HCT116 (cell line): ENCODE measurements around the gene RAP1GAP2. TPM values are rescaled to one million over a fixed set of nuclear protein-coding genes. Genes with fewer than 3 reads are reported as not detected.

ENCODE experiments used
- ATAC-seq: fragments of 200-7000 bp; cut with Tn5 transposase; 2 replicates; pipeline ENCODE4 v1.9.1; 2020; ENCODE audit warnings: mild to moderate bottlenecking, moderate library complexity
- BruUV-seq: library from RNA; stranded (reverse); fragments of 400-500 nt; replicated peaks from 2 replicates; lab custom pipeline; 2021; lab: Mats Ljungman, UMichigan
- CTCF ChIA-PET: fragments of 300-600 bp; sonication (Branson Sonifier 250); formaldehyde crosslinking; loops from one replicate; lab custom pipeline; 2021; ENCODE audit warnings: antibody characterized with exemption; lab: Charles Lee
- POLR2A ChIA-PET: fragments of 300-600, 350-600 bp; sonication (Branson Sonifier 250); formaldehyde crosslinking; loops from one replicate; lab custom pipeline; 2021; ENCODE audit warnings: antibody characterized with exemption; lab: Charles Lee
- RAD21 ChIA-PET, 2 experiments: fragments of 300-600 bp; sonication (Branson Sonifier 250); formaldehyde crosslinking; loops; one replicate each; lab custom pipeline; 2023; ENCODE audit warnings: low total read pairs in 2 of 2; ENCODE audit not compliant: uncharacterized antibody in 2 of 2, unreplicated experiment in 2 of 2, low non-redundant PET in 1 of 2; lab: Charles Lee
- DNase-seq: peaks from one replicate; pipeline ENCODE4 v3.0.0-alpha.2; 2010; ENCODE audit warnings: low read depth, low spot score
- H2AFZ ChIP-seq: fragments of 200-600 bp; shearing (Covaris generic), sonication (generic); 2 replicates; pipeline ENCODE4 v1.6.1; 2017; ENCODE audit warnings: low read depth, mixed run types, mixed read lengths, antibody characterized with exemption, low read length; ENCODE audit not compliant: poor library complexity, severe bottlenecking
- H3K27ac ChIP-seq: 2 replicates; pipeline ENCODE4 v1.5.1; 2012; ENCODE audit warnings: low read depth, low read length
- H3K27me3 ChIP-seq: fragments of 200-600 bp; sonication (generic); 2 replicates; pipeline ENCODE4 v1.6.1; 2016; ENCODE audit warnings: mixed run types, low read length, mixed read lengths; ENCODE audit not compliant: insufficient read depth
- H3K36me3 ChIP-seq, 2 experiments: fragments of 200-500 bp in 1 of 2; fragments of 200-600 bp in 1 of 2; sonication (Bioruptor generic) in 1 of 2; sonication (generic) in 1 of 2; 2 replicates each; pipeline versions ENCODE4 v1.5.1 to v1.6.1; 2014 to 2016; ENCODE audit warnings: low read length in 2 of 2, inconsistent platforms in 1 of 2, mixed read lengths in 1 of 2, mixed run types in 1 of 2; ENCODE audit not compliant: insufficient read depth in 2 of 2, control insufficient read depth in 1 of 2
- H3K4me1 ChIP-seq, 2 experiments: fragments of 200-600 bp in 1 of 2; sonication (generic) in 1 of 2; 2 replicates each; pipeline versions ENCODE4 v1.5.1 to v1.6.1; 2012 to 2017; ENCODE audit warnings: low read length in 2 of 2, inconsistent platforms in 1 of 2, mild to moderate bottlenecking in 1 of 2, mixed read lengths in 1 of 2, mixed run types in 1 of 2, moderate library complexity in 1 of 2; ENCODE audit not compliant: insufficient read depth in 2 of 2, control insufficient read depth in 1 of 2
- H3K4me2 ChIP-seq: fragments of 200-600 bp; sonication (generic); 2 replicates; pipeline ENCODE4 v1.6.1; 2017; ENCODE audit warnings: mixed run types, low read length, mixed read lengths
- H3K4me3 ChIP-seq, 2 experiments: fragments of 200-600 bp in 1 of 2; sonication (generic) in 1 of 2; replicated peaks in 1 of 2; 2 replicates each; pipeline ENCODE4 v1.5.1; 2011 to 2016; ENCODE audit warnings: low read length in 2 of 2, control low read depth in 1 of 2, low read depth in 1 of 2, mild to moderate bottlenecking in 1 of 2, mixed read lengths in 1 of 2, mixed run types in 1 of 2
- H3K79me2 ChIP-seq: fragments of 200-600 bp; sonication (generic); 2 replicates; pipeline ENCODE4 v1.6.1; 2017; ENCODE audit warnings: mild to moderate bottlenecking, mixed run types, low read length, moderate library complexity, mixed read lengths; ENCODE audit not compliant: insufficient read depth
- H3K9ac ChIP-seq: fragments of 200-600 bp; sonication (generic); 2 replicates; pipeline ENCODE4 v1.6.1; 2016; ENCODE audit warnings: low read length, mixed read lengths
- H3K9me2 ChIP-seq: fragments of 200-600 bp; sonication (generic), shearing (Covaris generic); 2 replicates; pipeline ENCODE4 v1.6.1; 2017; ENCODE audit warnings: mixed run types, mild to moderate bottlenecking, moderate library complexity; ENCODE audit not compliant: insufficient read depth
- H3K9me3 ChIP-seq, 2 experiments: fragments of 200-500 bp in 1 of 2; fragments of 200-600 bp in 1 of 2; sonication (Bioruptor generic) in 1 of 2; sonication (generic) in 1 of 2; 2 replicates each; pipeline ENCODE4 v1.6.1; 2014 to 2017; ENCODE audit warnings: low read length in 2 of 2, mixed read lengths in 2 of 2, inconsistent platforms in 1 of 2, low read depth in 1 of 2, mild to moderate bottlenecking in 1 of 2, mixed run types in 1 of 2, moderate library complexity in 1 of 2; ENCODE audit not compliant: control insufficient read depth in 1 of 2, insufficient read depth in 1 of 2
- H4K20me1 ChIP-seq: fragments of 200-600 bp; sonication (generic), shearing (Covaris generic); 2 replicates; pipeline ENCODE4 v1.6.1; 2017; ENCODE audit warnings: mixed run types, mild to moderate bottlenecking, moderate library complexity; ENCODE audit not compliant: insufficient read depth
- RAD21 ChIP-seq: IDR thresholded peaks from 2 replicates; pipeline ENCODE4 v1.6.1; 2012; ENCODE audit warnings: low read depth, mild to moderate bottlenecking
- intact Hi-C: fragments of 100-400 bp; cut with micrococcal nuclease; formaldehyde crosslinking; loops from 2 replicates; pipeline ENCODE4 v1.10.0; 2022
- total RNA-seq: library from RNA; stranded (reverse); gene quantifications from one replicate; pipeline ENCODE4 v1.2.1, GENCODE V29; 2021; ENCODE audit not compliant: unreplicated experiment
- TF ChIP-seq, protein P1 (sequence below), 3 experiments: fragments of 200-600 bp in 1 of 3; sonication (generic) in 1 of 3; IDR thresholded peaks in 2 of 3; conservative IDR thresholded peaks in 1 of 3; 2 replicates each; pipeline ENCODE4 v1.5.1; 2012 to 2017; ENCODE audit warnings: low read depth in 2 of 3, low read length in 2 of 3, antibody characterized with exemption in 1 of 3, borderline replicate concordance in 1 of 3, control low read depth in 1 of 3, mild to moderate bottlenecking in 1 of 3, mixed read lengths in 1 of 3, mixed run types in 1 of 3, moderate library complexity in 1 of 3; ENCODE audit not compliant: insufficient read depth in 1 of 3
- TF ChIP-seq, protein P2 (sequence below): IDR thresholded peaks from 2 replicates; pipeline ENCODE4 v1.6.1; 2012; ENCODE audit warnings: low read depth

The RAP1GAP2 gene
- total RNA-seq, 1 experiment from 2014 or later = 54.6 TPM

DNA sequence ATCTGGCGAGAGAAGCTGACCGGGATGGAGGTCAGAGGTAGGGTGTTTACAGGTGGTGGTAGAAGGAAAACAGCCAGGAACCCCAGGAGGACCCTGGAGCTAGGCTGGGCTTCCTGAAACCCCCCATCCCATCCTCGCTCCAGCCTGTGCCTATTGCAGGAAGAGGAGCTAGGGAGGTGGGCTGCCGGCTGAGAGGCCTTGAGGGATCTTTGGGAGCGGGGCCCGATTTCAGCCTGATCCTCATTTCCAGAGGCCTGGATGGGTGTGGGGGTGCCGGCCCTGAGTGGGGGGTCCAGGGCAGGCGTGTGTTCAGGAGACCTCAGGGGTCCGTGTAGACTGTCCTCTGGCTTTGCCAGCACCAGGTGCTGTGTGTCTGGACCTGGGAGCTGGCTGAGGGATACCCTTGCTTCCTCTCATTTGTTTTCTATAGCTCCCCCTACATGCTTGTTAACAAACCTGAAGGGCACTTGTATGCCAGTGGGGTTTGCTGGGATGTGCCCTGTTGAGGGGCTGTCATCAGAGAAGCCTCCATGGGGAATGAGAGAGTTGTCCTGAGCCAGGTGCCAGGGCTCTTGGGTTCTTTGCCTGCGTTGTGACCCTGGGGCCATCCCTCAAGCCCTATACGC is 18.9 kb upstream of the RAP1GAP2 start:
- Histone ChIP-seq H3K9me3 (no peaks in the 10 kb centered on the region), H3K9ac (peak overlapping the region; percentile 40; the same call in 1 of the 2 replicates), H2AFZ (no peak overlapping the region), H3K27ac (peak overlapping the region; percentile 35; the same call in 1 of the 2 replicates), H3K9me2 (no peaks in the 10 kb centered on the region), H4K20me1 (no peaks in the 10 kb centered on the region), H3K4me2 (peak overlapping the region; percentile 82), H3K4me1 (peaks cover 5 to 6% of the 10 kb centered on the region in 2 experiments; a peak in 1 of 4 replicates), H3K79me2 (no peaks in the 10 kb centered on the region), H3K27me3 (no peaks in the 10 kb centered on the region), H3K36me3 (no peaks in the 10 kb centered on the region), H3K4me3 (peak overlapping the region; percentile 44 to 58)
- intact Hi-C loops = no loop called here
- POLR2A ChIA-PET = no interaction called here
- RAD21 ChIA-PET = no interaction called here
- CTCF ChIA-PET = interaction anchor here (0.6 to 1.1 kb wide), 2 partner anchors 9 to 414 kb away, joined by 3 to 8 read pairs; no protein-coding TSS in a partner anchor
- DNase-seq (no peak), ATAC-seq (peak; percentile 36; the same call in 1 of the 2 replicates)
- BruUV-seq = no TSS peak
- TF ChIP-seq, protein P1, sequence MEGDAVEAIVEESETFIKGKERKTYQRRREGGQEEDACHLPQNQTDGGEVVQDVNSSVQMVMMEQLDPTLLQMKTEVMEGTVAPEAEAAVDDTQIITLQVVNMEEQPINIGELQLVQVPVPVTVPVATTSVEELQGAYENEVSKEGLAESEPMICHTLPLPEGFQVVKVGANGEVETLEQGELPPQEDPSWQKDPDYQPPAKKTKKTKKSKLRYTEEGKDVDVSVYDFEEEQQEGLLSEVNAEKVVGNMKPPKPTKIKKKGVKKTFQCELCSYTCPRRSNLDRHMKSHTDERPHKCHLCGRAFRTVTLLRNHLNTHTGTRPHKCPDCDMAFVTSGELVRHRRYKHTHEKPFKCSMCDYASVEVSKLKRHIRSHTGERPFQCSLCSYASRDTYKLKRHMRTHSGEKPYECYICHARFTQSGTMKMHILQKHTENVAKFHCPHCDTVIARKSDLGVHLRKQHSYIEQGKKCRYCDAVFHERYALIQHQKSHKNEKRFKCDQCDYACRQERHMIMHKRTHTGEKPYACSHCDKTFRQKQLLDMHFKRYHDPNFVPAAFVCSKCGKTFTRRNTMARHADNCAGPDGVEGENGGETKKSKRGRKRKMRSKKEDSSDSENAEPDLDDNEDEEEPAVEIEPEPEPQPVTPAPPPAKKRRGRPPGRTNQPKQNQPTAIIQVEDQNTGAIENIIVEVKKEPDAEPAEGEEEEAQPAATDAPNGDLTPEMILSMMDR (IDR thresholded peaks at IDR 0.05 in 2 of 3, conservative IDR thresholded peaks at IDR 0.05 in 1 of 3; ENCODE audit: borderline replicate concordance in 1 of 3, insufficient read depth in 1 of 3, low read depth in 2 of 3, low read length in 2 of 3) = 0 out of 6 replicates have a peak, but pooled peaks of 1 of the 3 experiments have one; percentile 8
- no peak for TF ChIP-seq RAD21
- TF ChIP-seq, protein P2, sequence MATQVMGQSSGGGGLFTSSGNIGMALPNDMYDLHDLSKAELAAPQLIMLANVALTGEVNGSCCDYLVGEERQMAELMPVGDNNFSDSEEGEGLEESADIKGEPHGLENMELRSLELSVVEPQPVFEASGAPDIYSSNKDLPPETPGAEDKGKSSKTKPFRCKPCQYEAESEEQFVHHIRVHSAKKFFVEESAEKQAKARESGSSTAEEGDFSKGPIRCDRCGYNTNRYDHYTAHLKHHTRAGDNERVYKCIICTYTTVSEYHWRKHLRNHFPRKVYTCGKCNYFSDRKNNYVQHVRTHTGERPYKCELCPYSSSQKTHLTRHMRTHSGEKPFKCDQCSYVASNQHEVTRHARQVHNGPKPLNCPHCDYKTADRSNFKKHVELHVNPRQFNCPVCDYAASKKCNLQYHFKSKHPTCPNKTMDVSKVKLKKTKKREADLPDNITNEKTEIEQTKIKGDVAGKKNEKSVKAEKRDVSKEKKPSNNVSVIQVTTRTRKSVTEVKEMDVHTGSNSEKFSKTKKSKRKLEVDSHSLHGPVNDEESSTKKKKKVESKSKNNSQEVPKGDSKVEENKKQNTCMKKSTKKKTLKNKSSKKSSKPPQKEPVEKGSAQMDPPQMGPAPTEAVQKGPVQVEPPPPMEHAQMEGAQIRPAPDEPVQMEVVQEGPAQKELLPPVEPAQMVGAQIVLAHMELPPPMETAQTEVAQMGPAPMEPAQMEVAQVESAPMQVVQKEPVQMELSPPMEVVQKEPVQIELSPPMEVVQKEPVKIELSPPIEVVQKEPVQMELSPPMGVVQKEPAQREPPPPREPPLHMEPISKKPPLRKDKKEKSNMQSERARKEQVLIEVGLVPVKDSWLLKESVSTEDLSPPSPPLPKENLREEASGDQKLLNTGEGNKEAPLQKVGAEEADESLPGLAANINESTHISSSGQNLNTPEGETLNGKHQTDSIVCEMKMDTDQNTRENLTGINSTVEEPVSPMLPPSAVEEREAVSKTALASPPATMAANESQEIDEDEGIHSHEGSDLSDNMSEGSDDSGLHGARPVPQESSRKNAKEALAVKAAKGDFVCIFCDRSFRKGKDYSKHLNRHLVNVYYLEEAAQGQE = no peak
